ENCODE results near the gene GTF2H4.

GRCh38 chr6:30876039-30876730, 31.8 kb upstream of the GTF2H4 start:
- TF ChIP-seq CTCF (IDR thresholded peaks at IDR 0.05; ENCODE audit: low read depth, low read length) = no peak
- TF ChIP-seq EZH2phosphoT487 (IDR thresholded peaks at IDR 0.05; ENCODE audit: low read depth) = no peak

All from OCI-LY3 (cell line).